SIG-M5 treated with dmso at 0.1 percent for 504 hours (cell line): Measurements from ENCODE around the gene MKRN2.
A peak's percentile ranks its signal among the peaks of the same experiment; 100 is the strongest.
"Not testable (repeated sequence)": the region's sequence is repeated elsewhere in the genome, so short reads cannot be mapped to it uniquely, and the experiment has no call there.

Experiments used
- DNase-seq: peaks from one replicate; lab custom pipeline; 2025; ENCODE audit not compliant: unreplicated experiment; lab: John Stamatoyannopoulos, UW

Gene MKRN2, protein sequence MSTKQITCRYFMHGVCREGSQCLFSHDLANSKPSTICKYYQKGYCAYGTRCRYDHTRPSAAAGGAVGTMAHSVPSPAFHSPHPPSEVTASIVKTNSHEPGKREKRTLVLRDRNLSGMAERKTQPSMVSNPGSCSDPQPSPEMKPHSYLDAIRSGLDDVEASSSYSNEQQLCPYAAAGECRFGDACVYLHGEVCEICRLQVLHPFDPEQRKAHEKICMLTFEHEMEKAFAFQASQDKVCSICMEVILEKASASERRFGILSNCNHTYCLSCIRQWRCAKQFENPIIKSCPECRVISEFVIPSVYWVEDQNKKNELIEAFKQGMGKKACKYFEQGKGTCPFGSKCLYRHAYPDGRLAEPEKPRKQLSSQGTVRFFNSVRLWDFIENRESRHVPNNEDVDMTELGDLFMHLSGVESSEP

DNA sequence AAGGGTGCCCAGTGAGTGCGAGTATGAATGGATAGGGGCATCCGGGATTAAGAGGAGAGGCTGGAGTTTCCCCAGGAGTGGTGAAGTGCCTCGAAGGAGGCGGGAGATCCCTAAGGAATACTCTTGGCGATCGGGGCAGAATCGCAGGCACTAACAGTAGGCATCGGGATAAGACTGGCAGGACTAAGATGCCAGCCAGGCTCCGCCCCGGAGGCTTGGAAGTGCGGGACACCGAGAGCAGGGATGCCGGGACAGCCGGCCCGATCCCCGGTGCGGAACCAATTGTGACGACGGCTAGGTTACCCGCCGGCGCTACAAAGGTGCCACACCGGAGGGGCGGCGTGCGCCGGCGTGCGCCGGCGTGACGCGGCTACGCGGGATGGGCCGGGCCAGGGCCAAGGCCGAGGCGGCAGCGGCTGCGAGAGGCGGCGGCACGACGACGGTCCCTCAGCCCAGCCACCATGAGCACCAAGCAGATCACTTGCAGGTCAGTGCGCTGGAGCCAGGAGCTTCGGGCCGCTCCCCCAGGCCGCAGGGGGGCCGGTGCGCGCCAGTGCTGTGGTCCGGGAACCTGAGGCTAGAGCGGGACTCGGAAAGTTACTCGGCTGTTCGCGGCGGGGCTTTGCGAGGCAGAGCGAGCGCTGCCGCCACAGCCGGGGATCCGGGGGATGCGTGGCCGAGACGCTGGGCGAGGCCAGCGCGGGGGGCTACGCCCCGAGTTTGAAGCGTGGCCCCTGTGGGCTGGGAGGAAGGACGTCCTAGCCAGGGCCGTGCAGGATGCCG, at the start of gene MKRN2:
Gene MKRN2, plus strand, starts transcription at position 398 of the 783 bp plus-strand sequence. Its CDS starts 64 bp downstream, at position 462.
- peak; percentile 83 for DNase-seq

DNA sequence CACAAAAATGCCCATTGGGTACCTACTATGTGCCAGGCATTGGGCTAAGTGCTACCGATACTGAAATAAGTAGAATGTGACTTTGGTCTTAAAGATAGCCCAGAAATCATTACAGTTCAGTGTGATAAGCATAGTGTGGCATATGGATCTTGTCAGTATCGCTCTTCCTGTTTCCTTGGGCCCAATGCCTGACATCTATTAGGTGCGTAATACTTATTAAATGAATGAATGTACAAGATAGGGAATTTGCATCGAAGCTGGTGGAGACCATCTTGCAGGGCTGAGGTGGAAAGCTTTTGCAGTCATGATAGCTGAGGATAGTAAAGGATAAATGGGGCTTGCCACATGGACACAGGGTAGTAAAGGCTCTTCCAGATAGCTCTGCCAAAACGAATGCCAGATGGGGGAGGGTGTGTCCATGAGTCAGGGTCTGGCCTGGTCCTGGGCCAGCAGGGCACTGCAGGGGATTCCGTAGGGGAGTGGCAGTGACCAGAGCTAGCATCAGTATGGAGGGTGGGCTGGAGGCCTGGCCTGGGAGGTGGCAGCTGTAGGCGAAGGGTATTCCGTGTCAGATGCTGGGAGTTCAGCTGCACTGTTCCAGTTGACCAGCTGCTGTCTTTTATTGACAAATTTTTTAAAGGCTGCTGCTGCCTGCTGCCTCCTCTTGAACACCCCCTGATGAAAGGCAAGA, 49.2 kb upstream of the MKRN2 start:
- no peak for DNase-seq

DNA sequence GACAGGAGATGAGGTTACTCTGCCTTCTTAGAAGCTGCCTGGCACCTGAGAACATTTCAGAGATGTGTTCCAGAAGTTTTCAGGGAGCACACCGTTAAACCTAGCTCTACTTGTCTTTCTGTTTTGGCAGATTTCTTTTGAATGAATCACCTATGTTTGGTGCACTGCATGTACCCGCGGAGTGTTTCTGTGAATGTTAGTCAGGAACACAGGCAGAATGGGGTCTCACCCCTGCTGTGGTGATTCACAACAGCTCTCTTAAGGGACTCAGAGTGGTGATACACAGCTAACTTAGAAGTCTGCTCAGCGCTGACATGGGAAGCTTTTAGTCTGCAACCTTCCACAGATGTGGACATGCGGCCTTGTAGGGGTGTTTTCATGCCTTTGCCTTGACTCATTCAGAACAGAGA, 48.6 kb upstream of the MKRN2 start:
- no peak for DNase-seq

- DNase-seq = no peak
Observed at GRCh38 chr3:12509466-12509865, 47.4 kb upstream of the MKRN2 start.

- DNase-seq = no peak
Observed at GRCh38 chr3:12512534-12513118, 44.3 kb upstream of the MKRN2 start.

DNA sequence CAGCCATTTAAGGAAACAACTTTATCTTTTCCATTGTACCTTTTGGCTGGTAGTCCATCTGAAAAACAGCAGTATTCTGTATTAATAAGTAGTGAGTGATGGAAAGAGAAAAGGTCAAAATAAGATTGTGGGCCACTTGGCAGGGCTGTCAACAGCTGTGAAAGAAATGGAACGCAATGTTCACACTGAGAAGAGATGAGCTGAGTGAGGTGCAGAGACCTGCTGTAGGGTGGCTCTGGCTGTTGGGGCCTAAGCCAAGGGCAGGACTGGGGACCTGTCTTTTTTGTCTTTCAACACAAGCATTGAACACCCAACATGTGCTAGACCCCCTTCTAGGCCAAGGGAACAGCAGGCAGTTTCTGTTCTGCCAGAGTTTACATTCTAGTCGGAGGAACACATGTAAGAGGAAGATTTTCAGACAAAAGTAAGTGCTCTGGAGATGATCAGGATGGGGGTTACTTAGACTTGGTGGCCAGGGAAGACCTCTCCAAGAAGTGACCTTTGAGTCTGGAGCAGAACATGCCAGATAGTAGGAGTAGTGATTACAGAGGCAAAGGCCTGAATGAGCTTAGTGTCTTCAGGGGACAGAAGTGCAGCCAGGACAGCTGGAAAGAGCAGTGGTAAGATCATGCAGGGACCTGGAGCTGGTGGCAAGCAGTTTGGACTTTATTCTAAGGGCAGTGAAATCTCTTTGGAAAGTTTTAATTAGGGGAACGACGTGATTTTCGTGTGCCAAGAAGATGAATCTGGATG, 43.0 kb upstream of the MKRN2 start:
- DNase-seq = no peak

GRCh38 chr3:12515631-12516030, 41.3 kb upstream of the MKRN2 start:
- DNase-seq = no peak

- no peak for DNase-seq
Observed at GRCh38 chr3:12516873-12517272, 40.0 kb upstream of the MKRN2 start.

- DNase-seq = no peak
Observed at GRCh38 chr3:12518261-12519028, 38.4 kb upstream of the MKRN2 start.

DNA sequence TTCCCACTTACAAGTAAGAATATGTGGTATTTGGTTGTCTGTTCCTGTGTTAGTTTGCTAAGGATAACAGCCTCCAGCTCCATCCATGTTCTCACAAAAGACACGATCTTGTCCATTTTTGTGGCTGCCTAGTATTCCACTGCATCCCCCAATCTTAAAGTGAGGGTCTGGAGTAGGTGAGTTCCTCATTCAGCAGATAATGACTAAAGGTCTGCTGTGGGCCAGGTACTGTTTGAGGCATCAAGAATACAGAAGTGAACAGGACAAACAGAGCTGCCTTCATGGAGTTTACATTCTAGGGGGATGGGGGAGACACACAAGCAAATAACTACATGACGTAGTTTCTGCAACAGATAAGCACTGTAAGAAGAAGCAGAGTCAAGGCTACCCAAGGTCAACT, 35.9 kb upstream of the MKRN2 start:
- no peak for DNase-seq

DNA sequence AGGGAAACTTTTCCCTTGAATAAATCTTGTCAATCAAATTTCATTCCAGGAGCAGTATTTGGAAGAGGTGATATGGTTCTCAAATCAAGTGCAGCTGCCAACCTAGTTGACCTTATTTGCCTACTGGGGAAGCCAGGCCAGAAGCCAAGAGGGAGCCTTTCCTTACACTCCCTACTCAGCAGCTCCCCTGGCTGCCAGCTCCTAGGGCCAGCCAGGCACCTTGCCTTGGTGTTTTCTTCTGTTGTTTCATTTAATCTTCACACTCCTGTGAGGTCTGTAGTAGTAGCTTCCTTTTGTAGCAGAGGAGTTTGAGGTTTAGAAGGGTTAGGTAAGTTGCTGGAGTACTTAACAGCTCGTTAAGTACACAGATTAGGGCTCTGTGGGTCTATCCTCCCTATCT, 34.2 kb upstream of the MKRN2 start:
- DNase-seq = no peak

- DNase-seq = no peak
Observed at GRCh38 chr3:12527757-12528143, 29.1 kb upstream of the MKRN2 start.

DNA sequence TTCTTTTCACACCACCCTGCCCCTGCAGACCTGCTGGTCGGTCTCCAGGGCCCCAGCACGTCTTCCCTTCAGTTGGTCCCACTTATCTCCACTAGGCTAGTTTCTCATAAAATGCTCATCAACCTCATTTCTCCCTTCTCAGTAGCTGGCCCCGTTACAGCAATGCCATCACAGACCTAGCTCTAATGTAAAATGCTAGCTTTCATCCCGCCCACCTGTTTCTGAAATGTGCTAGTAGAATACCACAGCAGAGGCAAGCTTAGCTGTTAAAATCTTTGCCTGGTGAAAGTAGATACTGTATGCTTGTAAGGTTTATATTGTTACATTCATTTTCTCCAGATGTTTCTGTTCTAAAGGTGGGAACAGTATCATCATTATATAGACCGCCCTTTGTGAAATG, 24.7 kb upstream of the MKRN2 start:
- DNase-seq = no peak

DNA sequence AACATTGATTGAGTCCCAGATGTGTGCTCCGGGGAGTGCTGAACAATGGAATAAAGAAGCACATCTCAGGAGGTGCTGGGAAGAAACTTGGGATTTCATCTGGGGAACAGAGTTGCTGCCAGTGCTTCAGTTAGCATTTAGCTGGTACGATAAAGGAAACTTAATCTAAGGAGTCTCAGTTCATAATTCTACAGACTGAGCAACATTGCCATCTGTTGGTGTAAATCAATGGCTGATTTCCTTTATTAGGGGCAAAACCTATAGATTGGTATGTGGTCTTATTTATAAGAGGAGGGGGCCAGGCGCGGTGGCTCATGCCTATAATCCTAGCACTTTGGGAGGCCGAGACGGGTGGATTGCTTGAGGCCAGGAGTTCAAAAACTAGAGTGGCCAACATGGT, 20.5 kb upstream of the MKRN2 start:
- DNase-seq = no peak

DNA sequence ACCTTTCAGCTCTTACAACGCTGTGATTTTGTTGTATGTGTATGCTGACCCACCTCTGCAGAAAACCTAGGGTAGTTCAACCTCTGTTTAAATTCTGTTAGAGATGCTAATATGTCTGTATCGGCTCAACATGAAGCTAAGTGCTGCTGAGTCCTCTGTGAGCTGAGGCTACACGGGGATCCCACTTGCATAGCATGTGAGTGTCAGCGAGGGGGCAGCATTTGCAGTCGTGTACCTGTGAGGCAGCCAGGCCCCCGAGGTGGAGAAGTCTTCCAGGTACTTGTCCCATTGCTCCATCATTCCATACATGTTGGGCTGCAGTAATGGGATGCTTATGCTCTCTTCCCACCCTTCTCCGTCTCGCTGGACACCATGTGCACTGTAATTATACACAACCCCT, 15.3 kb upstream of the MKRN2 start:
- DNase-seq = no peak

DNA sequence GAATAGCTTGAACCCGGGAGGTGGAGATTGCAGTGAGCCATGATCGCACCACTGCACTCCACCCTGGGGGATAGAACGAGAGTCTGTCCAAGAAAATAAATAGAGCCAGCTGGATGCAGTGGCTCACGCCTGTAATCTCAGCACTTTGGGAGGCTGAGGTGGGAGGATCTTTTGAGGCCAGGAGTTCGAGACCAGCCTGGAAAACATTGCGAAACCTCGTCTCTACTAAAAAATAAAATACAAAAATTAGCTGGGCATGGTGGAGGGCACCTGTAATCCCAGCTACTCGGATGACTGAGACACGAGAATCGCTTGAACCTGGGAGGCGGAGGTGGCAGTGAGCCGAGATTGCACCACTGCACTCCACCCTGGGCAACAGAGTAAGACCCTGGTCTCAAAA, 13.4 kb upstream of the MKRN2 start:
- DNase-seq = not testable (repeated sequence)

- DNase-seq = no peak
Observed at GRCh38 chr3:12544652-12545472, 12.0 kb upstream of the MKRN2 start.

DNA sequence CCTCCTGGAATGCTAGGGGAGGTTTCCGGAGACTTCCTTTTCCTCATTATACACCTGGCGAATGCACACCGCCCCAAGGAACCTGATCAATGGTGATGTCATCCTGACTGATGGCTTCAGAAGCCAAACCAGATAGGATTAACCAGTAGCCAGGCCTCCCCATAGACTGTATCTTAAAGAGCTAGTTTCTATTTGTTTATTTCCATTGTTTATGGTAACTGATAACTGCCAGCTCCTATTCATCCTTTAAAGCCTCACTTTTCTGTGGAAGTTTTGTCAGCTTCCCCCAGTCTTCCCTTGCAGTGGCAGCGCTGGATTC, 11.5 kb upstream of the MKRN2 start, which contains the start of gene MKRN2OS:
Gene MKRN2OS, minus strand, starts transcription at position 27 of the 319 bp plus-strand sequence. CDS start 35 bp downstream, outside the sequence.
- peak; percentile 58 for DNase-seq
